Liver (tissue), 9 donors: ENCODE results near the gene CT47C1. TPM values are rescaled to one million over a fixed set of nuclear protein-coding genes. Genes with fewer than 3 reads are reported as not detected.

Source experiments
- DNase-seq: peaks from one replicate; pipeline ENCODE4 v3.0.0-alpha.2; 2017; ENCODE audit warnings: low spot score
- H3K27ac ChIP-seq, 2 donors: one replicate each; pipeline ENCODE4 v1.7.0; 2013; ENCODE audit warnings: inconsistent platforms in 2 of 2, low read length in 2 of 2, control low read depth in 1 of 2, low read depth in 1 of 2, mild to moderate bottlenecking in 1 of 2
- H3K27me3 ChIP-seq, 4 donors: one replicate each; pipeline versions ENCODE4 v1.6.1 to v1.7.0; 2013; ENCODE audit warnings: low read length in 3 of 4, inconsistent platforms in 1 of 4, mild to moderate bottlenecking in 1 of 4, moderate library complexity in 1 of 4; ENCODE audit not compliant: control insufficient read depth in 4 of 4, insufficient read depth in 4 of 4
- H3K36me3 ChIP-seq, 4 donors: one replicate each; pipeline versions ENCODE4 v1.6.1 to v1.7.0; 2013; ENCODE audit warnings: low read length in 3 of 4, mild to moderate bottlenecking in 3 of 4, low read depth in 1 of 4, moderate library complexity in 1 of 4; ENCODE audit not compliant: control insufficient read depth in 4 of 4, insufficient read depth in 3 of 4
- H3K4me1 ChIP-seq, 4 donors: one replicate each; pipeline versions ENCODE4 v1.6.1 to v1.7.0; 2013; ENCODE audit warnings: low read length in 3 of 4, mild to moderate bottlenecking in 3 of 4, moderate library complexity in 1 of 4; ENCODE audit not compliant: control insufficient read depth in 4 of 4, insufficient read depth in 4 of 4
- H3K4me3 ChIP-seq, 3 donors: one replicate each; pipeline versions ENCODE4 v1.6.1 to v1.7.0; 2013; ENCODE audit warnings: low read length in 3 of 3, control low read depth in 1 of 3, low read depth in 1 of 3, mild to moderate bottlenecking in 1 of 3
- H3K9ac ChIP-seq, 2 donors: one replicate each; pipeline ENCODE4 v1.7.0; 2013; ENCODE audit warnings: low read length in 2 of 2, mild to moderate bottlenecking in 2 of 2, moderate library complexity in 2 of 2, control low read depth in 1 of 2, low read depth in 1 of 2
- H3K9me3 ChIP-seq, 4 donors: one replicate each; pipeline versions ENCODE4 v1.6.1 to v1.7.0; 2013; ENCODE audit warnings: low read length in 3 of 4; ENCODE audit not compliant: control insufficient read depth in 4 of 4
- ATF3 ChIP-seq: IDR thresholded peaks from 2 replicates; pipeline ENCODE4 v1.6.1; 2016; ENCODE audit warnings: antibody characterized with exemption
- CTCF ChIP-seq: fragments of 150-350 bp; IDR thresholded peaks from 2 replicates; pipeline ENCODE4 v1.5.1; 2017; ENCODE audit warnings: improper control_type of control experiment, low read depth, low read length; ENCODE audit not compliant: missing input control
- EGR1 ChIP-seq, 2 donors: IDR thresholded peaks; 2 replicates each; pipeline ENCODE4 v1.6.1; 2016 to 2018; ENCODE audit warnings: antibody characterized with exemption in 2 of 2, low read depth in 2 of 2
- FOXA1 ChIP-seq: IDR thresholded peaks from 2 replicates; pipeline ENCODE4 v1.6.1; 2016; ENCODE audit warnings: antibody characterized with exemption
- FOXA2 ChIP-seq: IDR thresholded peaks from 2 replicates; pipeline ENCODE4 v1.6.1; 2016; ENCODE audit warnings: antibody characterized with exemption
- HNF4G ChIP-seq: IDR thresholded peaks from 2 replicates; pipeline ENCODE4 v1.6.1; 2016; ENCODE audit warnings: antibody characterized with exemption
- JUND ChIP-seq, 2 donors: IDR thresholded peaks; 2 replicates each; pipeline ENCODE4 v1.6.1; 2016; ENCODE audit warnings: antibody characterized with exemption in 2 of 2
- MAX ChIP-seq: IDR thresholded peaks from 2 replicates; pipeline ENCODE4 v1.6.1; 2016; ENCODE audit warnings: antibody characterized with exemption
- NR2F2 ChIP-seq: IDR thresholded peaks from 2 replicates; pipeline ENCODE4 v1.6.1; 2016; ENCODE audit warnings: antibody characterized with exemption
- RAD21 ChIP-seq, 2 donors: IDR thresholded peaks; 2 replicates each; pipeline ENCODE4 v1.6.1; 2016; ENCODE audit warnings: antibody characterized with exemption in 2 of 2, mild to moderate bottlenecking in 2 of 2
- REST ChIP-seq: IDR thresholded peaks from 2 replicates; pipeline ENCODE4 v1.6.1; 2016; ENCODE audit warnings: antibody characterized with exemption, mild to moderate bottlenecking
- RXRA ChIP-seq, 2 donors: IDR thresholded peaks; 2 replicates each; pipeline ENCODE4 v1.6.1; 2017 to 2018; ENCODE audit warnings: antibody characterized with exemption in 2 of 2, mild to moderate bottlenecking in 1 of 2
- SP1 ChIP-seq: IDR thresholded peaks from 2 replicates; pipeline ENCODE4 v1.6.1; 2018; ENCODE audit warnings: antibody characterized with exemption, mild to moderate bottlenecking
- TAF1 ChIP-seq: conservative IDR thresholded peaks from 2 replicates; pipeline ENCODE4 v1.6.1; 2016; ENCODE audit warnings: antibody characterized with exemption, mild to moderate bottlenecking
- YY1 ChIP-seq: IDR thresholded peaks from 2 replicates; pipeline ENCODE4 v1.6.1; 2016; ENCODE audit warnings: antibody characterized with exemption, mild to moderate bottlenecking
- ZBTB33 ChIP-seq: IDR thresholded peaks from 2 replicates; pipeline ENCODE4 v1.6.1; 2016; ENCODE audit warnings: antibody characterized with exemption
- WGBS: extraction: QIAGEN DNeasy Blood & Tissue Kit; methylation state at CpG from one replicate; pipeline ENCODE4 v1.1.7; 2013; 5-methylcytosine and 5-hydroxymethylcytosine counted together
- polyA plus RNA-seq, 2 donors: library from polyadenylated mRNA; stranded (reverse) in 1 of 2; unstranded in 1 of 2; fragments of 200-250 nt in 1 of 2; fragments of >200 nt in 1 of 2; fragmentation: Nextera tagmentation in 1 of 2; extraction: Ambion mirVana in 1 of 2; gene quantifications; one replicate each; pipeline versions ENCODE4 v1.2.1 to v1.2.3, GENCODE V29; 2013 to 2015
- total RNA-seq, 2 donors: library from RNA; depleted of rRNA; stranded (reverse); fragments of >200 nt; gene quantifications; one replicate each; pipeline ENCODE4 v1.2.3, GENCODE V29; 2014
- donor health status: healthy.
- donor health status: healthy.
- donor health status: healthy.
- donor health status: healthy.
- donor health status: healthy.

CT47C1 gene
- total RNA-seq (not detected), polyA plus RNA-seq (not detected)

GRCh38 chrX:119072744-119073143, at the start of gene CT47C1:
Gene CT47C1 (plus strand): TSS chrX:119072993. CDS start chrX:119073226, 233 bp downstream.
- 95% methylated on average over 6 of the region's 6 CpGs for WGBS

More at GRCh38 chrX:119072744-119073143, at the start of gene CT47C1:
- TF ChIP-seq JUND (IDR thresholded peaks at IDR 0.05) (no peak), NR2F2 (no peak), YY1 (no peak), MAX (no peak), HNF4G (no peak), TAF1 (no peak), FOXA2 (no peak), ZBTB33 (no peak), FOXA1 (no peak), ATF3 (no peak), REST (no peak), RXRA (IDR thresholded peaks at IDR 0.05) (no peak), EGR1 (IDR thresholded peaks at IDR 0.05; ENCODE audit: low read depth in 2 of 2) (no peak), CTCF (no peak), SP1 (no peak), RAD21 (IDR thresholded peaks at IDR 0.05) (no peak)
- no peak within 1 kb of the TSS for H3K9ac ChIP-seq
- no peak within 1 kb of the TSS for H3K27ac ChIP-seq
- H3K4me3 ChIP-seq = no peak within 1 kb of the TSS
- no peaks in the 10 kb centered on the region for H3K4me1 ChIP-seq
- H3K9me3 ChIP-seq = no peaks in the 10 kb centered on the region
- H3K36me3 ChIP-seq = no peaks in the 10 kb centered on the region
- DNase-seq = no peak
- peaks cover 0 to 2% (median 0%) of the 10 kb centered on the region in 4 donors for H3K27me3 ChIP-seq
